NCI-H510A (cell line): ENCODE measurements around the gene PIK3R4.

Experiments used
- DNase-seq: peaks from one replicate; lab custom pipeline; 2025; lab: John Stamatoyannopoulos, UW

Gene PIK3R4

GRCh38 chr3:130746246-130747039 lies at the start of gene PIK3R4:
TSS of gene PIK3R4 (minus strand) at chr3:130746829. CDS start at chr3:130745218, 1,611 bp downstream.
- peak; percentile 84 for DNase-seq

GRCh38 chr3:130795396-130795795 lies 48.8 kb upstream of the PIK3R4 start:
- DNase-seq: no peak

GRCh38 chr3:130792246-130792645 lies 45.6 kb upstream of the PIK3R4 start:
- DNase-seq: no peak

- DNase-seq: no peak
Observed at GRCh38 chr3:130789782-130790322, 43.2 kb upstream of the PIK3R4 start.

GRCh38 chr3:130787422-130788068 lies 40.9 kb upstream of the PIK3R4 start:
- peak; percentile 77 for DNase-seq

GRCh38 chr3:130786306-130786705 lies 39.7 kb upstream of the PIK3R4 start:
- DNase-seq: no peak

- no peak for DNase-seq
Observed at GRCh38 chr3:130783629-130784028, 37.0 kb upstream of the PIK3R4 start.

- no peak for DNase-seq
Observed at GRCh38 chr3:130779486-130779885, 32.9 kb upstream of the PIK3R4 start.

- DNase-seq: peak; percentile 22
Observed at GRCh38 chr3:130779031-130779430, 32.4 kb upstream of the PIK3R4 start.

GRCh38 chr3:130773366-130773765 lies 26.7 kb upstream of the PIK3R4 start:
- DNase-seq: no peak

GRCh38 chr3:130772129-130772528 lies 25.5 kb upstream of the PIK3R4 start:
- no peak for DNase-seq

GRCh38 chr3:130770644-130771043 lies 24.0 kb upstream of the PIK3R4 start:
- no peak for DNase-seq

GRCh38 chr3:130761730-130762311 lies 15.2 kb upstream of the PIK3R4 start:
- no peak for DNase-seq

GRCh38 chr3:130760922-130761321 lies 14.3 kb upstream of the PIK3R4 start:
- no peak for DNase-seq

GRCh38 chr3:130759692-130760338 lies 13.2 kb upstream of the PIK3R4 start:
- DNase-seq: peak; percentile 31

- DNase-seq: no peak
Observed at GRCh38 chr3:130758624-130759369, 12.2 kb upstream of the PIK3R4 start.

GRCh38 chr3:130757611-130758150 lies 11.1 kb upstream of the PIK3R4 start:
- no peak for DNase-seq

- DNase-seq: no peak
Observed at GRCh38 chr3:130755666-130756065, 9.0 kb upstream of the PIK3R4 start.

GRCh38 chr3:130748981-130749380 lies 2.4 kb upstream of the PIK3R4 start:
- no peak for DNase-seq

GRCh38 chr3:130748467-130748861 lies 1.8 kb upstream of the PIK3R4 start:
- DNase-seq: no peak

GRCh38 chr3:130743354-130743753 lies 3.3 kb downstream of the PIK3R4 start:
- DNase-seq: no peak
